Measurements from ENCODE around the gene PGLYRP2.
"Not testable (repeated sequence)": the region's sequence is repeated elsewhere in the genome, so short reads cannot be mapped to it uniquely, and the experiment has no call there.

The PGLYRP2 gene, protein sequence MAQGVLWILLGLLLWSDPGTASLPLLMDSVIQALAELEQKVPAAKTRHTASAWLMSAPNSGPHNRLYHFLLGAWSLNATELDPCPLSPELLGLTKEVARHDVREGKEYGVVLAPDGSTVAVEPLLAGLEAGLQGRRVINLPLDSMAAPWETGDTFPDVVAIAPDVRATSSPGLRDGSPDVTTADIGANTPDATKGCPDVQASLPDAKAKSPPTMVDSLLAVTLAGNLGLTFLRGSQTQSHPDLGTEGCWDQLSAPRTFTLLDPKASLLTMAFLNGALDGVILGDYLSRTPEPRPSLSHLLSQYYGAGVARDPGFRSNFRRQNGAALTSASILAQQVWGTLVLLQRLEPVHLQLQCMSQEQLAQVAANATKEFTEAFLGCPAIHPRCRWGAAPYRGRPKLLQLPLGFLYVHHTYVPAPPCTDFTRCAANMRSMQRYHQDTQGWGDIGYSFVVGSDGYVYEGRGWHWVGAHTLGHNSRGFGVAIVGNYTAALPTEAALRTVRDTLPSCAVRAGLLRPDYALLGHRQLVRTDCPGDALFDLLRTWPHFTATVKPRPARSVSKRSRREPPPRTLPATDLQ

DNA sequence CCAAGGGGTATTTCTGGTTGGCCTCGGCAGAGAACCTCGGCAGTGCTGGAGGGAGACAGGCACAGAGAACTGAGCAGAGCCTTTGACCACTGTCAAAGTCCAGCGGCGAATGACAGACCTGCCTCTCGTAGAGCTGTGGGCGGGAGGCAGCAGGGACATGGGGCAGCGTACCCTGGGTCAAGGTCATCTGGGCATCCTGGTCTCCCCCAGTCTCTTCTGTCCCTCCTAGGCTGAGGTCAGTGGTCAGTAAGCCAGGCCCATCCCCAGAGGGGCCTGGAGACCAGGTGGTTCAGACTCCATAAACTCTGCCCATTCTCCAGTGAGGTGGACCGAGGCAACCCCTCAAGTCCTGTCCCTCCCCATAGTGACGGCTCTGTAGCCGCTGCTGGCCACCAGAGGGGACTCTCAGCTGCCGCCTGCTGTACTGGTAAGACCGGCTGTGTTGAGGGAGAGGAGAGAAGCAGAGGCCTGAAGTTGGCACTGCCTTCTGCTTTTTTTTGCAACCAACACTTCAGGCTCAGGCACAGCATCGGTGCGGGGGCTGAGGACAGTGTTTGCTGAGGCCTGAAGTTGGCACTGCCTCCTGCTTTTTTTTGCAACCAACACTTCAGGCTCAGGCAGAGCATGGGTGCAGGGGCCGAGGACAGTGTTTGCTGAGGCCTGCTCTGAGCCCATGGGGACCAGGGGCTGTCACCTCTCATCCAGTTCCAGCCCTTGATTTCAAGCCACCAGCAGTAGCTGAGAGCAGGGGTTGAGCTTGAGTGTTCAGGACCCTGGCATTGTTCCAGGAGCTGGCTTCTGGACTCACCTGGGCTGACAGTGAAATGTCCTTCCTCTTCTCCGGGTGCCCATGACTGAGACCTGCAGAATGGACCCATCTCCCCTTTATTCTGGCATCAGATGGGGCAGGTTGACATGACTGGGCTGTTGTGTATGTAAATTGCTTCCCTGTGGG lies at the start of gene PGLYRP2:
TSS of gene PGLYRP2 (minus strand) at position 111 of the 955 bp plus-strand sequence. CDS start 130 bp downstream, outside the sequence.
- no peak for DNase-seq

GRCh38 chr19:15527705-15528104 lies 48.4 kb upstream of the PGLYRP2 start:
- in situ Hi-C loops (cut with MboI; ENCODE audit: low pct_unique_long_range_greater_than_20kb, low sequenced_read_pairs): no loop called here
- DNase-seq: no peak

More for the DNA sequence above, at the start of gene PGLYRP2:
- in situ Hi-C loops (cut with MboI; ENCODE audit: low pct_unique_long_range_greater_than_20kb, low sequenced_read_pairs): no loop called here

GRCh38 chr19:15526408-15526807 lies 47.1 kb upstream of the PGLYRP2 start:
- in situ Hi-C loops (cut with MboI; ENCODE audit: low pct_unique_long_range_greater_than_20kb, low sequenced_read_pairs): no loop called here
- DNase-seq: no peak

DNA sequence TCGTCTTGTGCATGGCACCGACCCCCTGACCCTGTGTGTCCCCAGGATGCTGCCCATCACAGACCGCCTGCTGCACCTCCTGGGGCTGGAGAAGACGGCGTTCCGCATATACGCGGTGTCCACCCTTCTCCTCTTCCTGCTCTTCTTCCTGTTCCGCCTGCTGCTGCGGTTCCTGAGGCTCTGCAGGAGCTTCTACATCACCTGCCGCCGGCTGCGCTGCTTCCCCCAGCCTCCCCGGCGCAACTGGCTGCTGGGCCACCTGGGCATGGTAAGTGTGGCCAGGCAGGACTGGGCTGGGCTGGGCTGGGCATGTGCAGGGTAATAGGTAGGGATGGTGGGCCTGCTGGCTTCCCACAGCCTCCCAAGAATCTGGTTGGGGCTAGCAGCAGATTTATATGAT lies 46.0 kb upstream of the PGLYRP2 start:
- in situ Hi-C loops (cut with MboI; ENCODE audit: low pct_unique_long_range_greater_than_20kb, low sequenced_read_pairs): no loop called here
- no peak for DNase-seq

DNA sequence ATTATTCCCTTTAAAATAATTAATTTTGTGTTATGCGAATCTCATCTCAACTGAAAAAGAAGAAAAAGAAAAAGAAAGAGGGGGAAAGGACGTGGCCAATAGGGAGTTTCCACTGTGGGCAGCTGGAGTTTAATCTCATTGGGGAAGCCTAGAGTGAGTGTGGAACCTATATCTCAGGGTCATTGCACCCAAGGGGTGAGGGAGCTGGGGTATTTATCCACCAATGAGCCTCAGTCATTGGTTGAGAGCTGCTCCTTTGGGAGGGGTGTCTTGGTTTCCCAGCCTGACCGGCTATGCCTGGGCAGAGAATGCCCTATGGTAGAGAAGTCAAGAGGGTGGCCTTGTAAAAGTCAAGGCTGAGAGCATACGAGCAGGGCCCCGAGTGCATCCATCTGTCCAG lies 45.5 kb upstream of the PGLYRP2 start:
- in situ Hi-C loops (cut with MboI; ENCODE audit: low pct_unique_long_range_greater_than_20kb, low sequenced_read_pairs): no loop called here

DNA sequence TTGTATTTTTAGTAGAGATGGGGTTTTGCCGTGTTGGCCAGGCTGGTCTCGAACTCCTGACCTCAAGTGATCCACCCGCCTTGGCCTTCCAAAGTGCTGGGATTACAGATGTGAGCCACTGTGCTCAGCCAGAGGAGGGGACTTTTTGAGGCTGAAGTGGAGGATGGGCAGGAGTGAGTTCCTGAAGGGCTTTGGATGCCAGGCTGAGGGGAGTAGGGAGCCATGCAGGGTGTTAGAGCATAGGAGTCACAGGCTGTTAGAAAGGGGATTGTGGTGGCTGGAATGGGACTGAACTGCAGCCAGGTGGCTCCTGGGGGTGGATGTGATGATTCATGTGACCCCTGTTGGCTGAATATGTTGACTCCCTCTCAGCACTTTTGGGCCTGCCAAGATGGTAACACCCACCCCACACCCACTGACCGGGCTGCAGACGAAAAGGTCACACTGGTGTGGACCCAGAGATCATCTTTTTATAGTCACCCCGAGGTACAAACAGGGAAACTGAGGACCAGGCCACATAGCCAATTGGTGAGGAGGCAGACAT lies 40.2 kb upstream of the PGLYRP2 start:
- in situ Hi-C loops (cut with MboI; ENCODE audit: low pct_unique_long_range_greater_than_20kb, low sequenced_read_pairs): no loop called here
- DNase-seq: no peak

More for the DNA sequence above, 45.5 kb upstream of the PGLYRP2 start:
- no peak for DNase-seq

DNA sequence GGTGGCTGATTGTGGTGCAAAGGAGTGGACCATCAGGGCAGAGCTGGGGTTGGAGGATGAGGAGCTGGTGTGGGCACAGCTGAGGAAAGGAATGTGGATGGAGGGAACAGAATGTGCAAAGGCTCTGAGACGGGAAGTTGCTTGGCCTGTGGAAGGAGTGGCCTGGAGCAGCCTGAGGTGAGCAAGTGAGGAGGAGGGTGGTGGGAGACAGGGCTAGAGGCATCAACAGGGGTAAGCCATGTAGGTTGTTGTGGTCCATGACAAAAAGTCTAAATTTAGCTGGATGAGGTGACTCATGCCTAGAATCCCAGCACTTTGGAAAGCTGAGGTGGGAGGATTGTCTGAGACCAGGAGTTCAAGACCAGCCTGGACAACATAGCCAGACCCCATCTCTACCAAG lies 38.5 kb upstream of the PGLYRP2 start:
- in situ Hi-C loops (cut with MboI; ENCODE audit: low pct_unique_long_range_greater_than_20kb, low sequenced_read_pairs): no loop called here
- no peak for DNase-seq

DNA sequence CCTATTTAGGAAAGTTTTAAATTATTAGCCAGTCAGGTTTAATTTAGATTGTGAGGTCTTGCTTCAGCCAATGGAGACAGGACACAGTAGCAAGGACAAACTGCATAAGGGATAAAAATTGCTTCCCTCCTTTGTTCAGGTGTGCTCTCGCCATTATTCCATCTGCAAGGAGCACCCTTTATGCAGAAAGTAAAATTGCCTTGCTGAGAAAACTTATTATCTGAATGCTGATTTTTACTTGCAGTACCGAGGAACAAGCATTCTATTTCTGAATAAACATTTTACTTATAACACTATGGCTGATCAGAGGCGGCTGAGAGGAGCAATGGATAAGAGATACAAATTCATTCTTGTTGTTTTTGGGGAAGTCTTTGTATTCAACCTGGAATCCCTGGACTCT lies 37.1 kb upstream of the PGLYRP2 start:
- in situ Hi-C loops (cut with MboI; ENCODE audit: low pct_unique_long_range_greater_than_20kb, low sequenced_read_pairs): no loop called here
- DNase-seq: no peak

GRCh38 chr19:15515227-15515625 lies 35.9 kb upstream of the PGLYRP2 start:
- in situ Hi-C loops (cut with MboI; ENCODE audit: low pct_unique_long_range_greater_than_20kb, low sequenced_read_pairs); DNase-seq: not testable (repeated sequence)

DNA sequence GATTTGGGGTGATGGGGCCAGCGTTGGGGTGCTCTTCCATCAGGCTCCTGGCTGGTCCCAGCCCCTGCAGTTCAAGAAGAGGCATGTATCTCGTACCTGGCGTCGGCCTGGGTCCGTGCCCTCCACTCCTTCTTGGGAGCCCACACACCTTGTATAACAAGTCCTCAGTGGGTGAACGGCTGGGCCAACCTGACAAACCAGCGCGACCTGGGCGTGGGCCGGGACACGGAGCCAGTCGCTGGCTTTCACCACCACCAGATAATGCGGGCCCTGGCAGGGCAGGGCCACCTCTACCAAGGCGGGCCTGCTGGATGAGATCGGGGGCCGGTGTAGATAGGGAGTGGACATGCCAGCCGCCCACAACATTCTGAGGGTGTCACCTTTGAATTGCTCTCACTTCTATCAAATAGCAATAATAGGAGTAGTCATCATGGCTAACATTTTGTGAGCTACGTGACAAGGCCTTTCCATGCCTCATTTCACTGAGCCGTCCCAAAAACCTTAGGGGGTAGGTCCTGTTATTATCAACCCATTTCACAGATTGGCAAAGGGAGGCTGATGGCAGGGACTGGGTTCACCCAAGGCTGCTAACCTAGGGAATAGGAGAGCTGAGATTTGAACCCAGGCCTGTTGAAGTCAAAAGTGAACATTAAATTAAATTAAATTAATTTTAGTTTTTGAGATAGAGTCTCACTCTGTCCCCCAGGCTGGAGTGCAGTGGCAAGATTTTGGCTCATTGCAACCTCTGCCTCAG lies 32.5 kb upstream of the PGLYRP2 start:
- DNase-seq: no peak
- in situ Hi-C loops (cut with MboI; ENCODE audit: low pct_unique_long_range_greater_than_20kb, low sequenced_read_pairs): no loop called here

DNA sequence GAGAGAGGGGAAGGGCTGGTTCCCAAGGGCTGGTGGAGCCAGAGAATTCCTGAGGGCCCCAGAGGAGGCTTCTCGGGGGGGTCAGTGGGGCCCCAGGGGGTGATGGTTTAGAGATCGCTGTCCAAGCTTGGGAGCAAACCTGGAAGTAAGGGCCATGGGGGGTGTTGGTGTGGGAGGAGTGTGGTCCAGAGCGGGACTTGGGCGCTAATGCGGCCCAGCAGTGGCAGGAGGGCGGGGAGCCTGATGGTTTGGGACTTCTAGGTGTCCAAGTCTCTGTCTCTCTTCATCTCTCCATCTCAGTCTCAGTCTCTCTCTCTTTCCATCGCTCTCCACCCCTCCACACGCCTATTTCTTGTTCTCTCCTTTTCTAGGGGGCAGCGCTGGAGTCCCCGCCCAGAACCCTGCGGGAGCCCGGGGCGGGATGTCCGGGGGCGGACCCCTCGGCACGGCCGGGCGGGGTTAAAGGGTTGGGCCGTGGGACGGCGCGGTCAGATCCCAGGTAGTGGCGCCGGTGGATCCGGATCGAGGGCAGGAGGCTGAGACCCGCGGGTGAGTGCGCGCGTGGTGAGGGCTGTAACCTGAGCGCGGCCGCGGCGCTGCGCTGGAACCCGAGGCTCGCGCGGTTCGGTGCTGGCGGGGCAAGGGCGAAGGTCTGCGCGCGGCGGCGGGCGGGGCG lies 28.9 kb upstream of the PGLYRP2 start, which contains the start of gene CYP4F22:
TSS of gene CYP4F22 (plus strand) at position 491 of the 676 bp plus-strand sequence. CDS start 16,812 bp downstream, outside the sequence.
- in situ Hi-C loops (cut with MboI; ENCODE audit: low pct_unique_long_range_greater_than_20kb, low sequenced_read_pairs): no loop called here
- no peak for DNase-seq

- in situ Hi-C loops (cut with MboI; ENCODE audit: low pct_unique_long_range_greater_than_20kb, low sequenced_read_pairs): no loop called here
- peak; percentile 29 for DNase-seq
Measured at GRCh38 chr19:15507068-15508034, 28.1 kb upstream of the PGLYRP2 start.

DNA sequence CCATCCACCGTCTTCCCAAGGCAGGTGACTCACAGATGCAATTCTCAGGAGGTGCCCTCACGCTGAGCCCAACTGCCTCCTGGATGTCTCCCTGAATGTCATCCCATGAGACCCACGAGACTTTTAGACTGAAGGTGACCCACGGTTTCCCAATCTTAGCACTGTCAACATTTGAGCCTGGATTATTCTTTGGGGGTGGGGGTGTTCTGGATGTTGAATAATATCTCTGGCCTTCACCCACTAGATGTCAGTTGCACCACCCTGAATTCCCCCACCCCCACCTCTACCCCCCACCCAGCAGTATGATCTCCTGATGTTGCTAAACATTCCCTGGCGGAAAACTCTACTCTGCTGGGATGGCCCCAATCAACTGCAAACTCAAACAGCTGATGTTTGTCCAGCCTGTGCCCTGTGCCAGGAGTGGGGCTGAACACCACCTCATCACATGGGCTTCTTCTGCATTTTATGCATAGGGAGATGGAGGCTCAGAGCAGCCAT lies 26.8 kb upstream of the PGLYRP2 start:
- no peak for DNase-seq
- in situ Hi-C loops (cut with MboI; ENCODE audit: low pct_unique_long_range_greater_than_20kb, low sequenced_read_pairs): no loop called here

GRCh38 chr19:15502264-15502663 lies 23.0 kb upstream of the PGLYRP2 start:
- no peak for DNase-seq
- in situ Hi-C loops (cut with MboI; ENCODE audit: low pct_unique_long_range_greater_than_20kb, low sequenced_read_pairs): no loop called here

DNA sequence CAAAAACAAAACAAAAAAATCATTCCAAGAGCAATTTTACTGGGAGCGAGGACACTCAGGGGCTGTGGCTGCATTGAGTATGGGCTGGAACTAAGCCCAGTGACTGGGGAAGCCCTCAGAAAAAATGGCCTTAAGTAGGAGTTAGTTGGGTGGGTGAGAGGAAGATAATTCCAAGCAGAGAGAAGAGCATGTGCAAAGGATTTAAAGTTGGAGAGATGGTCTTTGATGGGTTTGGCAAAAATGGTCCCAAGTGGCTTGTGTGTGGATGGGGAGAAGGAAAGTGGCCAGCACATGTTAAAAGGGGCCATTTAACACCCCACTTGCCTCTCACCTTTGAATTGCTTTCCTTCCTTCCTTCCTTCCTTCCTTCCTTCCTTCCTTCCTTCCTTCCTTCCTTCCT lies 22.3 kb upstream of the PGLYRP2 start:
- in situ Hi-C loops (cut with MboI; ENCODE audit: low pct_unique_long_range_greater_than_20kb, low sequenced_read_pairs): no loop called here
- DNase-seq: no peak

- peak; percentile 27 for DNase-seq
- in situ Hi-C loops (cut with MboI; ENCODE audit: low pct_unique_long_range_greater_than_20kb, low sequenced_read_pairs): no loop called here
Measured at GRCh38 chr19:15498910-15499309, 19.6 kb upstream of the PGLYRP2 start.

Measured in KBM-7 (cell line).